Suprapubic skin (tissue), 4 donors: ENCODE data around the gene TFEC. TPM values are rescaled to one million over a fixed set of nuclear protein-coding genes. Genes with fewer than 3 reads are reported as not detected.
"Not testable (repeated sequence)": the region's sequence is repeated elsewhere in the genome, so short reads cannot be mapped to it uniquely, and the experiment has no call there.

ENCODE experiments used
- DNase-seq, 2 donors: peaks; one replicate each; pipeline ENCODE4 v3.0.0-alpha.2; 2019; ENCODE audit warnings: low spot score in 2 of 2
- H3K27ac ChIP-seq: fragments of 200-600 bp; sonication (generic); one replicate; pipeline ENCODE4 v1.5.1; 2019
- H3K27me3 ChIP-seq: fragments of 200-600 bp; sonication (generic); one replicate; pipeline ENCODE4 v1.5.1; 2019
- H3K36me3 ChIP-seq: fragments of 200-600 bp; sonication (generic); one replicate; pipeline ENCODE4 v1.5.1; 2019
- H3K4me1 ChIP-seq: fragments of 200-600 bp; sonication (generic); one replicate; pipeline ENCODE4 v1.5.1; 2019
- H3K4me3 ChIP-seq: fragments of 200-600 bp; sonication (generic); one replicate; pipeline ENCODE4 v1.5.1; 2019; ENCODE audit warnings: mild to moderate bottlenecking
- H3K9me3 ChIP-seq: fragments of 200-600 bp; sonication (generic); one replicate; pipeline ENCODE4 v1.5.1; 2019
- CTCF ChIP-seq, 2 donors: fragments of 200-600 bp in 1 of 2; fragments of 450-650 bp in 1 of 2; sonication (generic) in 1 of 2; IDR thresholded peaks; one replicate each; pipeline ENCODE4 v1.5.1; 2016 to 2019; ENCODE audit warnings: antibody characterized with exemption in 2 of 2, mild to moderate bottlenecking in 1 of 2, moderate library complexity in 1 of 2
- EP300 ChIP-seq: sonication (generic); formaldehyde crosslinking; IDR thresholded peaks from one replicate; pipeline ENCODE4 v1.6.1; 2017; ENCODE audit warnings: antibody characterized with exemption
- POLR2A ChIP-seq, 2 donors: fragments of 450-650 bp; IDR thresholded peaks; one replicate each; pipeline ENCODE4 v1.6.1; 2017; ENCODE audit warnings: antibody characterized with exemption in 2 of 2, mild to moderate bottlenecking in 2 of 2, moderate library complexity in 2 of 2
- POLR2AphosphoS5 ChIP-seq, 3 donors: sonication (generic); formaldehyde crosslinking; IDR thresholded peaks; one replicate each; pipeline ENCODE4 v1.6.1; 2017; ENCODE audit warnings: antibody characterized with exemption in 3 of 3
- WGBS: methylation state at CpG from one replicate; pipeline ENCODE4 v1.1.5; 2018; 5-methylcytosine and 5-hydroxymethylcytosine counted together
- total RNA-seq, 4 donors: library from RNA; depleted of rRNA; stranded (reverse); fragments of >200 nt; gene quantifications; one replicate each; pipeline ENCODE4 v1.1.0, GENCODE V29; 2016

The TFEC gene
- total RNA-seq, 4 donors from 2014 or later: 0.30 to 0.72 (median 0.36) TPM

DNA sequence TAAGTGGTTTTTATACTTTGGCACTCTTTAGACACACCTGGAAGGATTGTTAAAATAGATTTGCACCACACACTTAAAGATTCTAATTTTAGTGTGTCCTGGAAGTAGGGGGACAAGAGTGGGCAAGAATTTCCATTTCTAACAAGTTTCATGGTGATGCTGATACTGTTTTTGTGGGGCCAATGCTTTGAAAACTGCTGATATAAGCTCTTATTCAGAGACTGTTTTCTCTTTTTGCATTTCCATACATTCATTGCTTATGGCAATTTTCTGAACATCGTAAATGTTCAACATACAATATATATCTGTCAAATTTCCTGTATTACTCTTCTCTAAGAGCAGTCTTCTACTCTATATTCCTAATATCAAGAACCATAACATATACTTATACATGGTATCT is 79.0 kb downstream of the TFEC start:
- 56% methylated on average over 1 of the region's 1 CpG for WGBS
- Histone ChIP-seq H3K27me3 (no peaks in the 10 kb centered on the region), H3K36me3 (no peaks in the 10 kb centered on the region), H3K4me1 (no peaks in the 10 kb centered on the region), H3K27ac (no peak overlapping the region), H3K9me3 (no peaks in the 10 kb centered on the region), H3K4me3 (no peak overlapping the region)
- no peak for DNase-seq
- no peak for TF ChIP-seq POLR2A (IDR thresholded peaks at IDR 0.05)
- TF ChIP-seq POLR2AphosphoS5 (IDR thresholded peaks at IDR 0.05): no peak
- TF ChIP-seq EP300: no peak

GRCh38 chr7:115941703-115942268 is 88.8 kb downstream of the TFEC start:
- H3K27ac ChIP-seq: no peak overlapping the region
- no peaks in the 10 kb centered on the region for H3K4me1 ChIP-seq
- no peaks in the 10 kb centered on the region for H3K9me3 ChIP-seq
- no peaks in the 10 kb centered on the region for H3K36me3 ChIP-seq
- whole genome bisulfite sequencing: 61% methylated on average over 5 of the region's 5 CpGs
- H3K4me3 ChIP-seq: no peak overlapping the region
- TF ChIP-seq POLR2AphosphoS5 (IDR thresholded peaks at IDR 0.05) (no peak), EP300 (no peak), CTCF (IDR thresholded peaks at IDR 0.05) (no peak), POLR2A (IDR thresholded peaks at IDR 0.05) (no peak)
- DNase-seq: no peak
- H3K27me3 ChIP-seq: no peaks in the 10 kb centered on the region

GRCh38 chr7:115940460-115941060 is 90.0 kb downstream of the TFEC start:
- H3K27me3 ChIP-seq: no peaks in the 10 kb centered on the region
- no peaks in the 10 kb centered on the region for H3K9me3 ChIP-seq
- no peak overlapping the region for H3K4me3 ChIP-seq
- no peaks in the 10 kb centered on the region for H3K4me1 ChIP-seq
- no peak overlapping the region for H3K27ac ChIP-seq
- no peak for DNase-seq
- TF ChIP-seq POLR2AphosphoS5 (IDR thresholded peaks at IDR 0.05) (no peak), POLR2A (IDR thresholded peaks at IDR 0.05) (no peak), CTCF (IDR thresholded peaks at IDR 0.05) (no peak), EP300 (no peak)
- no peaks in the 10 kb centered on the region for H3K36me3 ChIP-seq
- 50% methylated on average over 3 of the region's 3 CpGs for WGBS

- DNase-seq: no peak
- TF ChIP-seq POLR2AphosphoS5 (IDR thresholded peaks at IDR 0.05) (no peak), EP300 (no peak), POLR2A (IDR thresholded peaks at IDR 0.05) (no peak), CTCF (IDR thresholded peaks at IDR 0.05) (no peak)
- Histone ChIP-seq H3K36me3 (no peaks in the 10 kb centered on the region), H3K9me3 (no peaks in the 10 kb centered on the region), H3K4me1 (no peaks in the 10 kb centered on the region), H3K27ac (no peak overlapping the region), H3K27me3 (no peaks in the 10 kb centered on the region), H3K4me3 (no peak overlapping the region)
- WGBS: 78% methylated on average over 1 of the region's 1 CpG
These were observed 92.6 kb downstream of the TFEC start for GRCh38 chr7:115937960-115938359.

DNA sequence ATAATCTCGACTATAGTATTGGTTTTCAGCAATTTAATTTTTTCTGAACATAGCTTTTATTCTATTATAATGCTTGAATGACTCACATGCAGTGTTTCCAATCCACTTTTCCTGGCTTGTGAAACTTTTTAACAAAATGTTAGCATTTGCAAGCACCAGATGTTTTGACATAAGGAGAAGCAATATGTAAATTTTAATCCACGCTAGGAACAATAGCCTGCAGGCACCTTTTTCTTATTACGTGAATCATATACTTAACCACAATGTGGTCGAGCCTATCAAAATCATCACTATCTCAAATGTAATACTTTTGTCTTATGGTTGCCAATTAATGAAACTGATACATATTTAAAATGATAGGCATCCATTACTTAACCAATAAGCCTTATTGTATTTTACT is 97.1 kb downstream of the TFEC start:
- TF ChIP-seq POLR2AphosphoS5 (IDR thresholded peaks at IDR 0.05) (no peak), POLR2A (IDR thresholded peaks at IDR 0.05) (no peak), EP300 (no peak), CTCF (IDR thresholded peaks at IDR 0.05) (no peak)
- no peak overlapping the region for H3K4me3 ChIP-seq
- H3K27ac ChIP-seq: no peak overlapping the region
- no peak for DNase-seq
- no peaks in the 10 kb centered on the region for H3K36me3 ChIP-seq
- H3K4me1 ChIP-seq: no peaks in the 10 kb centered on the region
- H3K9me3 ChIP-seq: no peaks in the 10 kb centered on the region
- no peaks in the 10 kb centered on the region for H3K27me3 ChIP-seq
- 29% methylated on average over 4 of the region's 4 CpGs for whole genome bisulfite sequencing

DNA sequence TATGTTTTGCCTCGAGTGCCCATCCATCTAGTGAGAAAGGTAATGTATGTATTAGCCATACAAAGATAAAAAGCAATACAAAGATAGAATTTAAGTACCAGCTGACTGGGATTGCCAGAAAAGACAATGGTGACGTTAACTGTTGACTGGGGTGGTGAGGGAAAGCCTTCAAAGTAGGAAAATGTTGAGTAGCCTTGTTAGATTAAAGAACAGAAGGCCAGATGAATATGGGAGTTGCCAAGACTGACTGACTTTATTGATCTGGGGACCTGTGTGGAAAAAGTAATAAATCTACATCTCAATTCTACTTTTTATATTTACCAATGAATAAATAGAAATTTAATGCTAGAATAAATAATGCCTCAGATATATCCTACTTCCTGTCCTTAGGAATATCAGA is 97.7 kb downstream of the TFEC start:
- H3K27me3 ChIP-seq: no peaks in the 10 kb centered on the region
- H3K4me3 ChIP-seq: no peak overlapping the region
- WGBS: 77% methylated on average over 2 of the region's 2 CpGs
- no peaks in the 10 kb centered on the region for H3K36me3 ChIP-seq
- DNase-seq: no peak
- TF ChIP-seq POLR2AphosphoS5 (IDR thresholded peaks at IDR 0.05): no peak
- TF ChIP-seq POLR2A (IDR thresholded peaks at IDR 0.05): no peak
- TF ChIP-seq CTCF (IDR thresholded peaks at IDR 0.05): no peak
- TF ChIP-seq EP300: no peak
- H3K4me1 ChIP-seq: no peaks in the 10 kb centered on the region
- no peak overlapping the region for H3K27ac ChIP-seq
- no peaks in the 10 kb centered on the region for H3K9me3 ChIP-seq

DNA sequence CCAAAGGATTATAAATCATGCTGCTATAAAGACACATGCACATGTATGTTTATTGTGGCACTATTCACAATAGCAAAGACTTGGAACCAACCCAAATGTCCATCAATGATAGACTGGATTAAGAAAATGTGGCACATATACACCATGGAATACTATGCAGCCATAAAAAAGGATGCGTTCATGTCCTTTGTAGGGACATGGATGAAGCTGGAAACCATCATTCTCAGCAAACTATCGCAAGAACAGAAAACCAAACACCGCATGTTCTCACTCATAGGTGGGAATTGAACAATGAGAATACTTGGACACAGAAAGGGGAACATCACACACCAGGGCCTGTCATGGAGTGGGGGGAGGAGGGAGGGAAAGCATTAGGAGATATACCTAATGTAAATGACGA is 100.4 kb downstream of the TFEC start:
- H3K4me1 ChIP-seq, H3K9me3 ChIP-seq, DNase-seq, H3K27ac ChIP-seq, H3K36me3 ChIP-seq, H3K4me3 ChIP-seq, H3K27me3 ChIP-seq: not testable (repeated sequence)
- WGBS: 96% methylated on average over 4 of the region's 4 CpGs

DNA sequence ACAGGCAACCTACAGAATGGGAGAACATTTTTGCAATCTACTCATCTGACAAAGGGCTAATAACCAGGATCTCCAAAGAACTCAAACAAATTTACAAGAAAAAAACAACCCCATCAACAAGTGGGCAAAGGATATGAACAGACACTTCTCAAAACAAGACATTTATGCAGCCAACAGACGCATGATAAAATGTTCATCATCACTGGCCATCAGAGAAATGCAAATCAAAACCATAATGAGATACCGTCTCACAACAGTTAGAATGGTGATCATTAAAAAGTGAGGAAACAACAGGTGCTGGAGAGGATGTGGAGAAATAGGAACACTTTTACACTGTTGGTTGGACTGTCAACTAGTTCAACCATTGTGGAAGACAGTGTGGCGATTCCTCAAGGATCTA is 100.8 kb downstream of the TFEC start:
- WGBS: 93% methylated on average over 3 of the region's 3 CpGs
- not testable (repeated sequence) for H3K9me3 ChIP-seq, H3K27ac ChIP-seq, H3K36me3 ChIP-seq, H3K4me3 ChIP-seq, H3K27me3 ChIP-seq, H3K4me1 ChIP-seq, DNase-seq
